Heart left ventricle (tissue), 16 donors: ENCODE measurements around the gene TXLNG. TPM values are rescaled to one million over a fixed set of nuclear protein-coding genes. Genes with fewer than 3 reads are reported as not detected.

Source experiments
- ATAC-seq, 4 donors: fragments of 200-7000 bp; cut with Tn5 transposase; one replicate each; pipeline ENCODE4 v1.9.1; 2020 to 2022; ENCODE audit warnings: moderate library complexity in 4 of 4, mild to moderate bottlenecking in 3 of 4, moderate number of reproducible peaks in 1 of 4
- DNase-seq, 5 donors: peaks; one replicate each; pipeline ENCODE4 v3.0.0-alpha.2; 2020
- H3K27ac ChIP-seq, 12 donors: fragments of 200-600 bp; sonication (generic) in 4 of 12; one replicate each; pipeline versions ENCODE4 v1.5.0 to v1.8.0; 2016 to 2022; ENCODE audit warnings: mild to moderate bottlenecking in 2 of 12
- H3K27me3 ChIP-seq, 9 donors: fragments of 200-600 bp; sonication (generic) in 2 of 9; one replicate each; pipeline versions ENCODE4 v1.5.1 to v1.8.0; 2016 to 2022; ENCODE audit warnings: mild to moderate bottlenecking in 3 of 9
- H3K36me3 ChIP-seq, 9 donors: fragments of 200-600 bp; sonication (generic) in 2 of 9; one replicate each; pipeline versions ENCODE4 v1.5.0 to v1.8.0; 2018 to 2022; ENCODE audit warnings: mild to moderate bottlenecking in 2 of 9
- H3K4me1 ChIP-seq, 12 donors: fragments of 200-600 bp; sonication (generic) in 4 of 12; one replicate each; pipeline versions ENCODE4 v1.5.0 to v1.8.0; 2016 to 2022; ENCODE audit warnings: mild to moderate bottlenecking in 3 of 12
- H3K4me3 ChIP-seq, 12 donors: fragments of 200-600 bp; sonication (generic) in 4 of 12; one replicate each; pipeline versions ENCODE4 v1.5.0 to v1.8.0; 2017 to 2022; ENCODE audit warnings: mild to moderate bottlenecking in 9 of 12, moderate library complexity in 4 of 12
- H3K9me3 ChIP-seq, 12 donors: fragments of 200-600 bp; sonication (generic) in 4 of 12; one replicate each; pipeline versions ENCODE4 v1.5.0 to v1.8.0; 2016 to 2022; ENCODE audit warnings: mild to moderate bottlenecking in 1 of 12
- POLR2A ChIP-seq, 2 donors: fragments of 450-650 bp; IDR thresholded peaks; one replicate each; pipeline ENCODE4 v1.6.1; 2017; ENCODE audit warnings: antibody characterized with exemption in 2 of 2, mild to moderate bottlenecking in 2 of 2, moderate library complexity in 2 of 2
- WGBS, 4 donors: extraction: QIAGEN DNeasy Blood & Tissue Kit in 2 of 4; methylation state at CpG; one replicate each; pipeline versions ENCODE4 v1.1.5 to v1.1.7; 2013 to 2018; 5-methylcytosine and 5-hydroxymethylcytosine counted together
- intact Hi-C, 10 donors: fragments of 100-400 bp; cut with DNase I; formaldehyde crosslinking; loops; one replicate each; pipeline versions ENCODE4 v1.11.1 to v1.14.2; 2022
- polyA plus RNA-seq, 2 donors: library from polyadenylated mRNA; stranded (reverse); fragments of 200-250 nt; gene quantifications; one replicate each; pipeline ENCODE4 v1.2.3, GENCODE V29; 2013
- total RNA-seq, 9 donors: library from RNA; depleted of rRNA in 2 of 9; stranded (reverse); fragments of >200 nt in 2 of 9; fragmentation: NEBNext Ultra II Directional in 3 of 9; extraction: Animal tissue kit (Norgen Biotek cat#: 25700) in 3 of 9; gene quantifications; one replicate each; pipeline versions ENCODE4 v1.1.0 to v1.2.4, GENCODE V29; 2016 to 2023
- TF ChIP-seq, protein P1 (sequence below), 12 donors: fragments of 200-600 bp; sonication (generic) in 4 of 12; IDR thresholded peaks; one replicate each; pipeline versions ENCODE4 v1.5.0 to v1.8.0; 2018 to 2022; ENCODE audit warnings: antibody characterized with exemption in 12 of 12, mild to moderate bottlenecking in 5 of 12
- donor health status: ischemic (EF 13 %, LVEDD 7.1; RV severe dilation, severe dysfunction).
- donor health status: healthy with polysubstance abuse.
- donor health status: DM: no; HTN: yes; CAD: no.
- donor health status: DM: no; HTN: no; CAD: no.
- donor health status: ischemic (EF 25% LVEDD 6.9; RV normal size, moderate dysfunction).
- donor health status: ischemic (EF 25% LVEDD 5.7; RV mildly dilated, moderate dysfunction).
- donor health status: healthy.
- donor health status: DM: yes; HTN: yes; CAD: no.
- donor health status: ischemic (EF 35%, LVEDD 5.7; RV mildly dilated, moderate dysfunction).
- donor health status: nonischemic (EF 11% LVEDD 7.7; RV severe dilation, severe dysfunction).
- donor health status: DM: yes; HTN: yes; CAD: no.
- donor health status: PGD.
- donor health status: ischemic (EF 29% LVEDD 5.4; RV normal size, mild dysfunction).
- donor health status: nonischemic (EF 23%, LVEDD 6.1; RV moderate dilation, normal function).

TXLNG gene
- total and polyA plus RNA-seq, 11 donors: 3.0 to 8.1 (median 6.2) TPM

DNA sequence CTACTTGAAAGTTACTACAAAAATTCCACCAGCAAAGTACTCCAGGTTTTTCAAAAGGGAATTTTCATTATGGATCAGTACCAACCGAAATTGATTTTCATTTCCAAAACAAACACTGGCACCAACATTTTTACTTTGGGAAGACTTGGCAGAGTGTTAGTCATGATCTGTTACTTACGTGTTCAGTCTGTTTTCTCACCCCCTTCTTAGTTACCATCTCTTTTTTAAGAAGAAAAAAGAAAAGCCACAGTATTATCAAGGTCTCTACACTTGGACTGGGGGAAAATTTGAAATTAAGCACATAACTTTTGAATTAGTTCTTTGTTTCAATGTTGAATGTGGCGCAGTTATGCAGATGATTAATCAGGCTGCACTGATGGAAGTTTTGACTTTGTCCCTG is 56.4 kb downstream of the TXLNG start:
- DNase-seq (no peak), ATAC-seq (no peak)
- H3K4me1 ChIP-seq: peaks cover 0 to 14% (median 7%) of the 10 kb centered on the region in 12 donors
- no peak overlapping the region for H3K4me3 ChIP-seq
- no peaks in the 10 kb centered on the region for H3K9me3 ChIP-seq
- intact Hi-C loops: no loop called here
- TF ChIP-seq, protein P1, sequence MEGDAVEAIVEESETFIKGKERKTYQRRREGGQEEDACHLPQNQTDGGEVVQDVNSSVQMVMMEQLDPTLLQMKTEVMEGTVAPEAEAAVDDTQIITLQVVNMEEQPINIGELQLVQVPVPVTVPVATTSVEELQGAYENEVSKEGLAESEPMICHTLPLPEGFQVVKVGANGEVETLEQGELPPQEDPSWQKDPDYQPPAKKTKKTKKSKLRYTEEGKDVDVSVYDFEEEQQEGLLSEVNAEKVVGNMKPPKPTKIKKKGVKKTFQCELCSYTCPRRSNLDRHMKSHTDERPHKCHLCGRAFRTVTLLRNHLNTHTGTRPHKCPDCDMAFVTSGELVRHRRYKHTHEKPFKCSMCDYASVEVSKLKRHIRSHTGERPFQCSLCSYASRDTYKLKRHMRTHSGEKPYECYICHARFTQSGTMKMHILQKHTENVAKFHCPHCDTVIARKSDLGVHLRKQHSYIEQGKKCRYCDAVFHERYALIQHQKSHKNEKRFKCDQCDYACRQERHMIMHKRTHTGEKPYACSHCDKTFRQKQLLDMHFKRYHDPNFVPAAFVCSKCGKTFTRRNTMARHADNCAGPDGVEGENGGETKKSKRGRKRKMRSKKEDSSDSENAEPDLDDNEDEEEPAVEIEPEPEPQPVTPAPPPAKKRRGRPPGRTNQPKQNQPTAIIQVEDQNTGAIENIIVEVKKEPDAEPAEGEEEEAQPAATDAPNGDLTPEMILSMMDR (IDR thresholded peaks at IDR 0.05): no peak
- TF ChIP-seq POLR2A (IDR thresholded peaks at IDR 0.05): no peak
- no peak overlapping the region for H3K27ac ChIP-seq
- 84 to 91% (median 87%) methylated on average over 3 of the region's 3 CpGs for WGBS, 4 donors
- peaks cover 0 to 87% (median 44%) of the 10 kb centered on the region in 9 donors for H3K36me3 ChIP-seq
- H3K27me3 ChIP-seq: no peaks in the 10 kb centered on the region

DNA sequence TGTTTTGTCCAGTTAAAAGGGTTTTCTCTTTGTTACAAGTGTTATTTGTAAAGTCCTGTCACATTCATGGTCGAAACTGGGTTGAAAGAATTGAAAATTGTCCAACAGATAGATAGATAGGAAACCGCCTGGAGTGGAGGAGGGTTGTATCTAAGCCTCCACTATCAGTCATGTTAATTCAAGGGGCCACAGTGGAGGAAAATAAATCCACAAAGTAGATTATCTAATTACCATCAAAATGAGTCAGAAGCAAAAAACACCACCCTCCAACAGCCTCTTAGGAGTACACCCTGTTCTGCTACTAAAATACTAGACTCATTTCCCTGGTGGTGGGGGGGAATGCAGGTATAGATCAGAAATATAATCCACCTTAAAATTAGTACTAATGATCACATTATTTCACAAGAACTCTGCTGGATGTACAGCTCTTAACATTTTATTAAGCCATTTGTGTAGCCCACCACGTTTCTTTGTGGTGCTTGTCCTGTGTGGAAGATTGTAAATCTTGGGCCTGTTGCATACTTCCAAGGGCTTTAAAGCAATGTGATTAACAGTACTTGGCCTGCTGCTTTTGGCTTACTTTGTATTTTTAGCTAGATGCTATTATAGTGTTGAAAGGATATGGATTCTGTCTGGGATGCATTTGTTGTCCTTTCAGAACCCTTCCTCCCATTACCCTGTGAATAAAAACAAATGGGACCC is 57.1 kb downstream of the TXLNG start:
- H3K4me1 ChIP-seq: peaks cover 0 to 14% (median 7%) of the 10 kb centered on the region in 12 donors
- ATAC-seq: no peak
- 61 to 87% (median 72%) methylated on average over 3 of the region's 3 CpGs for WGBS, 4 donors
- H3K27ac ChIP-seq: no peak overlapping the region
- H3K9me3 ChIP-seq: no peaks in the 10 kb centered on the region
- peaks cover 0 to 88% (median 49%) of the 10 kb centered on the region in 9 donors for H3K36me3 ChIP-seq
- no peak overlapping the region for H3K4me3 ChIP-seq
- TF ChIP-seq, protein P1 (IDR thresholded peaks at IDR 0.05): no peak
- TF ChIP-seq POLR2A (IDR thresholded peaks at IDR 0.05): no peak
- DNase-seq: no peak
- H3K27me3 ChIP-seq: peaks cover 0 to 4% (median 0%) of the 10 kb centered on the region in 9 donors
- intact Hi-C loops: no loop called here

DNA sequence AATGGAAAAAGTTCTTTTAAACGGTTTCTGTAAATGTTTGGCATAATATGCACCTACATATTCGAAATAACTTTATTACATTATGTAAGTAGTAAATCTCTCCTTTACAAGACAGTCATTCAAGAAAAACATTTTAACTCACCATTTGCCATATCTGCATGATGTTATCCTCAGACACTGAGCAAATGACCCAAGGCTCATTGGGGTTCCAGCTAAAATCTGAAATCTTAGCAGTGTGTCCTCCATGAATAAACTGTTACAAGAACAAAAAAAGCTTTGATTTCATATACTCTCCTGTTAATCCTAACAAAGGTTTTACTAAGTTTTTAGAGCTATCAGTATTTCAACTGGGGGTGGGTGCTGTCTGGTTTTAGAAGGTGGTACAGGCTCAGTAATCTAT is 59.4 kb downstream of the TXLNG start:
- H3K36me3 ChIP-seq: peaks cover 0 to 93% (median 58%) of the 10 kb centered on the region in 9 donors
- ATAC-seq: no peak
- peaks cover 0 to 11% (median 0%) of the 10 kb centered on the region in 9 donors for H3K27me3 ChIP-seq
- 85 to 95% (median 89%) methylated on average over 2 of the region's 2 CpGs for WGBS, 4 donors
- intact Hi-C loops: no loop called here
- H3K9me3 ChIP-seq: no peaks in the 10 kb centered on the region
- no peak for DNase-seq
- TF ChIP-seq, protein P1 (IDR thresholded peaks at IDR 0.05): no peak
- no peak for TF ChIP-seq POLR2A (IDR thresholded peaks at IDR 0.05)
- H3K4me3 ChIP-seq: no peak overlapping the region
- no peaks in the 10 kb centered on the region for H3K4me1 ChIP-seq
- no peak overlapping the region for H3K27ac ChIP-seq

DNA sequence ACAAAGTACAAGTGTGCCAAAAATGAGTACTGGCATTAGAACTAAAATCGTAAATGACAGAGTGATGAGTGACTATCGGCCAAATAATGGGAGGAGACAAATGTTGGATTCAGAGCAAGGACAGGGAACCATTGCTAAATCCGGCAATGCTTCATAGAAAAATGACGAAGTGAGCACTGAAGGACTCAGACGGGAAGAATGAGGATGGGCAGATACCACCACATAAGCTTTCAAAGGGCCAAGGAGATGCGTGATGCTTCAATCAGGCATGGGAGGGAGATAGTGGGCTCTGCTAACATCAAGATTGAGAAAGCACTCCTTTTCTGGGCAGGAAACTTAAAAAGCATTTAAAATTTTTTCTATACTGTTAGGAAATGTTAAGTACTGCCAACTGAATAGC is 62.3 kb downstream of the TXLNG start:
- Histone ChIP-seq H3K36me3 (peaks cover 0 to 99% (median 69%) of the 10 kb centered on the region in 9 donors), H3K27ac (no peak overlapping the region), H3K4me3 (no peak overlapping the region), H3K27me3 (peaks cover 0 to 15% (median 0%) of the 10 kb centered on the region in 9 donors), H3K9me3 (no peaks in the 10 kb centered on the region), H3K4me1 (no peaks in the 10 kb centered on the region)
- intact Hi-C loops: no loop called here
- ATAC-seq (no peak), DNase-seq (no peak)
- WGBS, 4 donors: 64 to 82% (median 72%) methylated on average over 6 of the region's 6 CpGs
- TF ChIP-seq, protein P1 (IDR thresholded peaks at IDR 0.05): no peak
- TF ChIP-seq POLR2A (IDR thresholded peaks at IDR 0.05): no peak
